K562 (cell line): ENCODE data around the gene RBSN. TPM values are rescaled to one million over a fixed set of nuclear protein-coding genes. Genes with fewer than 3 reads are reported as not detected.
A peak's percentile ranks its signal among the peaks of the same experiment; 100 is the strongest.

Source experiments
- ATAC-seq: fragments of 200-7000 bp; cut with Tn5 transposase; 3 replicates; pipeline ENCODE4 v1.9.1; 2020; ENCODE audit warnings: moderate library complexity
- BruUV-seq: library from RNA; stranded (reverse); fragments of 400-500 nt; replicated peaks from 2 replicates; lab custom pipeline; 2021; lab: Mats Ljungman, UMichigan
- CTCF ChIA-PET: fragments of 300-600 bp; formaldehyde crosslinking; extraction: SDS; loops from one replicate; lab custom pipeline; 2021; ENCODE audit warnings: low intra/inter-chr PET ratio; lab: Yijun Ruan, JAX
- POLR2A ChIA-PET: fragments of 300-600, 350-650 bp; sonication (Branson Sonifier 250); formaldehyde crosslinking; extraction: SDS; loops from one replicate; lab custom pipeline; 2021; ENCODE audit warnings: antibody characterized with exemption, inconsistent platforms; lab: Yijun Ruan, JAX
- DNase-seq, 4 experiments: peaks; one replicate each; pipeline versions ENCODE4 v3.0.0 to v3.0.0-alpha.2; 2011 to 2018; ENCODE audit warnings: low spot score in 3 of 4, mixed read lengths in 3 of 4; ENCODE audit errors: extremely low read depth in 1 of 4
- FAIRE-seq: peaks from 2 replicates; lab custom pipeline; 2011; peaks lifted over from hg19 to GRCh38; lab: Jason Lieb, UNC
- H2AFZ ChIP-seq: 2 replicates; pipeline ENCODE4 v1.6.0; 2011; ENCODE audit warnings: low read depth, low read length, control low read depth, inconsistent platforms
- H3K27ac ChIP-seq: fragments of 200-600 bp; 3 replicates; pipeline ENCODE4 v1.8.0; 2011; ENCODE audit warnings: low read depth, mild to moderate bottlenecking, control low read depth, inconsistent platforms, low read length, moderate library complexity, mixed read lengths; ENCODE audit errors: extremely low read depth
- H3K27me3 ChIP-seq, 2 experiments: fragments of 300-600 bp in 1 of 2; 2 replicates in 1 of 2; 3 replicates in 1 of 2; pipeline versions ENCODE4 v1.6.0 to v1.8.0; 2011; ENCODE audit warnings: inconsistent platforms in 2 of 2, low read length in 2 of 2, mild to moderate bottlenecking in 1 of 2, mixed read lengths in 1 of 2, moderate library complexity in 1 of 2; ENCODE audit not compliant: control insufficient read depth in 2 of 2, insufficient read depth in 2 of 2
- H3K36me3 ChIP-seq: fragments of 300-600 bp; 3 replicates; pipeline ENCODE4 v1.8.0; 2011; ENCODE audit warnings: mild to moderate bottlenecking, low read length, inconsistent platforms; ENCODE audit not compliant: control insufficient read depth, insufficient read depth
- H3K4me1 ChIP-seq, 2 experiments: fragments of 200-600 bp in 1 of 2; replicated peaks in 1 of 2; 2 replicates in 1 of 2; 3 replicates in 1 of 2; pipeline versions ENCODE4 v1.5.1 to v1.8.0; 2011; ENCODE audit warnings: inconsistent platforms in 2 of 2, low read length in 2 of 2, mild to moderate bottlenecking in 1 of 2, mixed read lengths in 1 of 2, moderate library complexity in 1 of 2; ENCODE audit not compliant: control insufficient read depth in 2 of 2, insufficient read depth in 2 of 2
- H3K4me2 ChIP-seq: 2 replicates; pipeline ENCODE4 v1.6.1; 2011; ENCODE audit warnings: low read length, control low read depth, inconsistent platforms, mixed read lengths; ENCODE audit not compliant: insufficient read depth
- H3K4me3 ChIP-seq: fragments of 200-600 bp; sonication (generic), shearing (Covaris generic); 2 replicates; pipeline ENCODE4 v1.5.1; 2016; ENCODE audit warnings: control low read depth, inconsistent platforms
- H3K79me2 ChIP-seq: fragments of 200-600 bp; 3 replicates; pipeline ENCODE4 v1.8.0; 2011; ENCODE audit warnings: low read length, inconsistent platforms; ENCODE audit not compliant: control insufficient read depth, insufficient read depth
- H3K9ac ChIP-seq, 2 experiments: 2 replicates each; pipeline versions ENCODE4 v1.6.0 to v1.6.1; 2011; ENCODE audit warnings: low read depth in 2 of 2, low read length in 2 of 2, control low read depth in 1 of 2, inconsistent platforms in 1 of 2, mild to moderate bottlenecking in 1 of 2, mixed read lengths in 1 of 2; ENCODE audit not compliant: insufficient read depth in 1 of 2
- H3K9me1 ChIP-seq: one replicate; pipeline ENCODE4 v1.6.0; 2011; ENCODE audit warnings: inconsistent platforms, mild to moderate bottlenecking, low read length, moderate library complexity; ENCODE audit not compliant: control insufficient read depth, insufficient read depth
- H3K9me3 ChIP-seq: replicated peaks from 2 replicates; pipeline ENCODE4 v1.5.1; 2011; ENCODE audit warnings: low read depth, low read length, inconsistent platforms; ENCODE audit not compliant: control insufficient read depth, insufficient read depth
- H4K20me1 ChIP-seq: replicated peaks from 2 replicates; pipeline ENCODE4 v1.6.1; 2011; ENCODE audit warnings: low read length, inconsistent platforms, mixed read lengths; ENCODE audit not compliant: control insufficient read depth, insufficient read depth
- CBX3 ChIP-seq, 2 experiments: IDR thresholded peaks; 1 replicate in 1 of 2; 2 replicates in 1 of 2; pipeline ENCODE4 v1.6.1; 2012; ENCODE audit warnings: inconsistent platforms in 2 of 2, low read length in 2 of 2, borderline replicate concordance in 1 of 2, control low read depth in 1 of 2
- MCM5 ChIP-seq: fragments of 450-650 bp; IDR thresholded peaks from 2 replicates; pipeline ENCODE4 v1.6.1; 2016; ENCODE audit warnings: low read depth
- MEIS2 ChIP-seq: fragments of 450-650 bp; IDR thresholded peaks from 2 replicates; pipeline ENCODE4 v1.6.1; 2014; ENCODE audit warnings: mild to moderate bottlenecking; ENCODE audit not compliant: partially characterized antibody
- NBN ChIP-seq: fragments of 450-650 bp; IDR thresholded peaks from 2 replicates; pipeline ENCODE4 v1.6.1; 2016; ENCODE audit warnings: low read depth, mild to moderate bottlenecking
- NFE2L1 ChIP-seq: fragments of 450-650 bp; IDR thresholded peaks from 2 replicates; pipeline ENCODE4 v1.6.1; 2016; ENCODE audit warnings: missing genetic modification characterization, low read depth, mild to moderate bottlenecking, missing compliant biosample characterization, moderate library complexity, borderline replicate concordance
- POLR2G ChIP-seq: fragments of 200-400 bp; formaldehyde crosslinking; IDR thresholded peaks from 2 replicates; pipeline ENCODE4 v1.6.1; 2017; ENCODE audit warnings: low read depth, mild to moderate bottlenecking, antibody characterized with exemption, low read length, moderate library complexity
- TCF7L2 ChIP-seq: fragments of 150-350 bp; IDR thresholded peaks from 2 replicates; pipeline ENCODE4 v1.6.1; 2016; ENCODE audit warnings: low read depth, mild to moderate bottlenecking, low read length, moderate library complexity
- ZBTB8A ChIP-seq: fragments of 450-650 bp; IDR thresholded peaks from 2 replicates; pipeline ENCODE4 v1.6.1; 2018; ENCODE audit warnings: mild to moderate bottlenecking, moderate library complexity; ENCODE audit not compliant: partially characterized antibody
- WGBS: fragments of 100-300 bp; shearing (Covaris generic); methylation state at CpG from one replicate; pipeline ENCODE4 v1.1.6; 2016; ENCODE audit warnings: low coverage, mixed read lengths; ENCODE audit not compliant: insufficient coverage; ENCODE audit errors: missing lambda C conversion rate; 5-methylcytosine and 5-hydroxymethylcytosine counted together
- in situ Hi-C: fragments of 300-500 bp; cut with MboI; formaldehyde crosslinking; loops from 4 replicates; pipeline ENCODE4 v1.15.0; 2018; ENCODE audit warnings: inconsistent platforms, mixed read lengths
- intact Hi-C: fragments of 100-400 bp; cut with micrococcal nuclease; formaldehyde crosslinking; loops from 2 replicates; pipeline ENCODE4 v1.14.2; 2022
- polyA plus RNA-seq, 8 experiments: library from polyadenylated mRNA; depleted of rRNA in 4 of 8; stranded (reverse) in 5 of 8; unstranded in 3 of 8; fragments of >200 nt; fragmentation: Nextera tagmentation in 2 of 8; fragmentation: Illumina TruSeq in 1 of 8; extraction: Ambion mirVana in 2 of 8; extraction: Trizol in 1 of 8; gene quantifications; 2 replicates each; pipeline versions ENCODE4 v1.2.1 to v1.2.3, GENCODE V29; 2011 to 2014; ENCODE audit warnings: inconsistent platforms in 1 of 8, missing spikeins in 1 of 8
- total RNA-seq, 7 experiments: library from RNA; depleted of rRNA in 6 of 7; stranded (reverse); fragments of >200 nt in 6 of 7; fragmentation: Illumina TruSeq in 2 of 7; extraction: Trizol in 2 of 7; gene quantifications; 2 replicates each; pipeline versions ENCODE4 v1.2.1 to v1.2.3, GENCODE V29; 2011 to 2021; ENCODE audit warnings: low replicate concordance in 1 of 7
- TF ChIP-seq, protein P1 (sequence below): sonication (generic); IDR thresholded peaks from 2 replicates; pipeline ENCODE4 v1.6.1; 2016
- TF ChIP-seq, protein P2 (sequence below): sonication (generic); formaldehyde crosslinking; IDR thresholded peaks from 2 replicates; pipeline ENCODE4 v1.9.0; 2022; ENCODE audit warnings: mild to moderate bottlenecking, missing genetic modification reagents

RBSN gene
- total and polyA plus RNA-seq, 9 of the 15 experiments (the other 6 are each of a cell fraction or from before 2014, with no cell fraction given): 2.9 to 19.6 (median 15.0) TPM

DNA sequence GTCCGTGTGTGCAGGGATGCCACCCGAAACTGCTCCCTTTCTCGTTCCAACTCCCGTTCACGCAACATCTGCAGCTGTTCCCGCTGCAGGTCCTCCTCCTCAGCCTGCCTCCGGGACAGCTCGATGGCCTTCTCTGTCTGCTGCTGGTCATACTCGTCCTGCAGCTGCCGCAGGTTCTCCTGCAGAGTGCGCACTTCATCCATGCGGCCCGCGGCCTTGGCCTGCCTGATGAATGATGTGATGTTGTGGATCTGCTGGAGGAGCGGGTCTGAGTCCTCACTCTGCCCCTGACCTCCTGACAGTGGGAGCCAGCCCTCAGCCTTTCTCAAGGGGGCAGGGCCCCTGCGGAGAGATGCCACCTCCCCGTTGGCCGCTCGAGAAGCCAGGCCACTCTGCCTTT lies 24.4 kb downstream of the RBSN start:
- Histone ChIP-seq H4K20me1 (no peaks in the 10 kb centered on the region), H3K9me3 (no peaks in the 10 kb centered on the region), H3K79me2 (no peaks in the 10 kb centered on the region), H3K9ac (peak overlapping the region in 1 of 2 experiments; percentile 36; a peak in 1 of 4 replicates), H3K4me2 (no peak overlapping the region), H2AFZ (no peak overlapping the region), H3K27ac (no peak overlapping the region), H3K4me1 (no peaks in the 10 kb centered on the region), H3K36me3 (peaks cover 85% of the 10 kb centered on the region), H3K27me3 (no peaks in the 10 kb centered on the region), H3K9me1 (no peaks in the 10 kb centered on the region), H3K4me3 (no peak overlapping the region)
- TF ChIP-seq NFE2L1 (tag) (no peak), POLR2G (0 out of 2 replicates have a peak, but pooled peaks have one; percentile 34), NBN (no peak)
- 92% methylated on average over 18 of the region's 19 CpGs for WGBS
- POLR2A ChIA-PET: interaction anchor here (0.8 to 1.2 kb wide), 4 partner anchors 9 to 25 kb away, joined by 3 to 5 read pairs (median 4); partner anchors contain the start of genes MRPS25 and RBSN
- intact Hi-C loops: no loop called here
- CTCF ChIA-PET: no interaction called here
- no TSS peak for BruUV-seq
- DNase-seq (no peak), ATAC-seq (no peak), FAIRE-seq (no peak)
- in situ Hi-C loops: no loop called here

DNA sequence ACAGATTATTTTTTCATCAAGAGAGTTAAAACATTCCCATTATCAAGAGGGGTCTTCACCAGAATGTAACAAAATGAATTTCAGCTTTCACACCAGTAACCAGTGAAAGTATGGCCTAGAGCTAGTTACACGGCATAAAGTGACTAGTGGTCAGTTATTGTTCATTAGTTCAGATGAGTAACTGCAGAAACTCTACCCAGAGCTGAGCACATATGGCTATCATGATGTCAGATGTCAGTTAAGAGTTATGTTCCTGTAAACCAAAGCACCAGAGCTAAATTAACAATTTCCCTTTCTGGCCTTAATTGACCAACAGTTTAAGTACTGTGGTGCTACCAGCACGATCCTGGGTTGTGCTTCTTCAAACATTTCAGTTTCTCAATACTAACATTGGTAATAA lies 27.2 kb downstream of the RBSN start:
- H3K9ac ChIP-seq: no peak overlapping the region
- TF ChIP-seq CBX3 (IDR thresholded peaks at IDR 0.05; ENCODE audit: borderline replicate concordance in 1 of 2, low read length in 2 of 2) (no peak), TCF7L2 (no peak), MCM5 (no peak), ZBTB8A (no peak), MEIS2 (peak; percentile 34)
- TF ChIP-seq, protein P1, sequence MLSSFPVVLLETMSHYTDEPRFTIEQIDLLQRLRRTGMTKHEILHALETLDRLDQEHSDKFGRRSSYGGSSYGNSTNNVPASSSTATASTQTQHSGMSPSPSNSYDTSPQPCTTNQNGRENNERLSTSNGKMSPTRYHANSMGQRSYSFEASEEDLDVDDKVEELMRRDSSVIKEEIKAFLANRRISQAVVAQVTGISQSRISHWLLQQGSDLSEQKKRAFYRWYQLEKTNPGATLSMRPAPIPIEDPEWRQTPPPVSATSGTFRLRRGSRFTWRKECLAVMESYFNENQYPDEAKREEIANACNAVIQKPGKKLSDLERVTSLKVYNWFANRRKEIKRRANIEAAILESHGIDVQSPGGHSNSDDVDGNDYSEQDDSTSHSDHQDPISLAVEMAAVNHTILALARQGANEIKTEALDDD: peak; percentile 87
- TF ChIP-seq, protein P2, sequence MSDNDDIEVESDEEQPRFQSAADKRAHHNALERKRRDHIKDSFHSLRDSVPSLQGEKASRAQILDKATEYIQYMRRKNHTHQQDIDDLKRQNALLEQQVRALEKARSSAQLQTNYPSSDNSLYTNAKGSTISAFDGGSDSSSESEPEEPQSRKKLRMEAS (CRISPR knock-in tag): no peak
- ATAC-seq (no peak), DNase-seq (no peak), FAIRE-seq (no peak)
- ChIA-PET CTCF (no interaction called here), POLR2A (interaction anchor here (0.6 to 3.0 kb wide), 7 partner anchors 9 to 284 kb away, joined by 3 to 11 read pairs (median 4); partner anchors contain the start of gene RBSN)
- H3K4me1 ChIP-seq: no peaks in the 10 kb centered on the region
- no peaks in the 10 kb centered on the region for H3K9me1 ChIP-seq
- in situ Hi-C loops (no loop called here), intact Hi-C loops (no loop called here)
- no peaks in the 10 kb centered on the region for H3K9me3 ChIP-seq
- no TSS peak for BruUV-seq
- no peak overlapping the region for H2AFZ ChIP-seq
- no peak overlapping the region for H3K4me2 ChIP-seq
- no peak overlapping the region for H3K4me3 ChIP-seq
- H3K27me3 ChIP-seq: no peaks in the 10 kb centered on the region
- H3K36me3 ChIP-seq: peaks cover 63% of the 10 kb centered on the region
- H4K20me1 ChIP-seq: no peaks in the 10 kb centered on the region
- 84% methylated on average over 2 of the region's 2 CpGs for WGBS
- H3K79me2 ChIP-seq: no peaks in the 10 kb centered on the region
- no peak overlapping the region for H3K27ac ChIP-seq
